ENCODE results near the gene FBN2.

GRCh38 chr5:128228521-128228920 is 309.5 kb downstream of the FBN2 start:
- no peak for TF ChIP-seq POLR2A (IDR thresholded peaks at IDR 0.05)
- TF ChIP-seq CTCF (IDR thresholded peaks at IDR 0.05): no peak

All from heart left ventricle (tissue), 13 donors.